Measurements from ENCODE around the gene TNFAIP8. TPM values are rescaled to one million over a fixed set of nuclear protein-coding genes. Genes with fewer than 3 reads are reported as not detected.

TNFAIP8 gene
- total RNA-seq, 2 experiments from 2014 or later = 135 to 141 TPM

DNA sequence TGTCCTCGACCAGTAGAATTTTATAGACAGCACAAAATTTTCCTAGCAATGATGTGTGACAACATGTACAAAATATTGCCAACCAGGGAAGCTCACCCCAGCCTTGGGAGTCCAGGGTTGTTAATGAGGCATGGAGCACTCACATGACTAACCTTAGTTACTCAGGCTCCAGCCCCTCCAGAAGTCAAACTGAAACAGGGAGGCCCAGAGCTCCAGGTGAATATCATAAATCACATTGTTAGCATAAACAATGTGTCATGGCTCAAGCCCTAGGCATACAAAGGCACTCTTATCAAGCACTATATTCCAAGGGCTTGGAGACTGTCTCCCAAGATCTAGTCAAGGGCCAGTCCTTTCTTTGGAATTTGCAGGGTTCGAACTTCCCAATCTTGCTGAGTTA is 44.4 kb downstream of the TNFAIP8 start:
- ATAC-seq = peak; percentile 24
- Mint-ChIP-seq H3K27ac (peak overlapping the region; percentile 88), H3K9me3 (no peaks in the 10 kb centered on the region), H3K4me3 (no peak overlapping the region), H3K4me1 (ENCODE audit: low read depth) (peaks cover 62% of the 10 kb centered on the region), H3K36me3 (ENCODE audit: low read depth) (peaks cover 33% of the 10 kb centered on the region), H3K27me3 (no peaks in the 10 kb centered on the region)
- peak; percentile 35 for DNase-seq
- CTCF ChIA-PET = interaction anchor here (1.2 to 8.7 kb wide), 3 partner anchors 10 to 132 kb away, joined by 3 to 93 read pairs (median 10); no protein-coding TSS in a partner anchor
- POLR2A ChIA-PET = interaction anchor here (0.5 to 4.0 kb wide), 5 partner anchors 9 to 43 kb away, joined by 3 to 16 read pairs (median 3); partner anchors contain the start of gene TNFAIP8
- TF ChIP-seq, protein P1, sequence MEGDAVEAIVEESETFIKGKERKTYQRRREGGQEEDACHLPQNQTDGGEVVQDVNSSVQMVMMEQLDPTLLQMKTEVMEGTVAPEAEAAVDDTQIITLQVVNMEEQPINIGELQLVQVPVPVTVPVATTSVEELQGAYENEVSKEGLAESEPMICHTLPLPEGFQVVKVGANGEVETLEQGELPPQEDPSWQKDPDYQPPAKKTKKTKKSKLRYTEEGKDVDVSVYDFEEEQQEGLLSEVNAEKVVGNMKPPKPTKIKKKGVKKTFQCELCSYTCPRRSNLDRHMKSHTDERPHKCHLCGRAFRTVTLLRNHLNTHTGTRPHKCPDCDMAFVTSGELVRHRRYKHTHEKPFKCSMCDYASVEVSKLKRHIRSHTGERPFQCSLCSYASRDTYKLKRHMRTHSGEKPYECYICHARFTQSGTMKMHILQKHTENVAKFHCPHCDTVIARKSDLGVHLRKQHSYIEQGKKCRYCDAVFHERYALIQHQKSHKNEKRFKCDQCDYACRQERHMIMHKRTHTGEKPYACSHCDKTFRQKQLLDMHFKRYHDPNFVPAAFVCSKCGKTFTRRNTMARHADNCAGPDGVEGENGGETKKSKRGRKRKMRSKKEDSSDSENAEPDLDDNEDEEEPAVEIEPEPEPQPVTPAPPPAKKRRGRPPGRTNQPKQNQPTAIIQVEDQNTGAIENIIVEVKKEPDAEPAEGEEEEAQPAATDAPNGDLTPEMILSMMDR (IDR thresholded peaks at IDR 0.05) = no peak
- intact Hi-C loops (cut with micrococcal nuclease) = no loop called here

DNA sequence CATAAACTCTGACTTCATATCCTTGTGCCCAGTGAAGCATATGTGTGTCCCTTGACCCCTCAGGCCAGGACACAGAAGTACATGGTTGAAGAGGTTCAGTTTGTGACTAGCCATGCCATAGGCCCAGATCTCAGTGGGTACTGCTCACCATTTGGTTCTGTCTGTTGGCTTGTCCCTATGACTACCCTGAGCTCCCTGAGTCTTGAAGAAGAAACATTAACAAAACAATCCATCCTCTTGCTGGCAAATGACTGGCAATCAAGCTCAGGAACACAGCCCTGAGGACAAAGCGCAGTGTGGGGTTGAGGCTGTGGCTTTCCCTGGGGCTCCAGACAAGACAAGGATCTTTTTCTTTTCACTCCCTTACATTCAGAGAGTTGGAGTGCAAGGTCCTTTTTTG is 46.3 kb downstream of the TNFAIP8 start:
- Mint-ChIP-seq H3K4me1 (ENCODE audit: low read depth) (peaks cover 48% of the 10 kb centered on the region), H3K27ac (no peak overlapping the region), H3K4me3 (no peak overlapping the region), H3K27me3 (no peaks in the 10 kb centered on the region), H3K36me3 (ENCODE audit: low read depth) (peaks cover 18% of the 10 kb centered on the region), H3K9me3 (no peaks in the 10 kb centered on the region)
- TF ChIP-seq, protein P1 (IDR thresholded peaks at IDR 0.05) = no peak
- ATAC-seq (no peak), DNase-seq (no peak)
- CTCF ChIA-PET = interaction anchor here (1.0 to 8.7 kb wide), 5 partner anchors 8 to 414 kb away, joined by 3 to 93 read pairs (median 7); partner anchors contain the start of gene DTWD2
- intact Hi-C loops (cut with micrococcal nuclease) = no loop called here
- POLR2A ChIA-PET = interaction anchor here (1.6 kb wide), 3 partner anchors 23 to 87 kb away, joined by 3 to 6 read pairs (median 4); no protein-coding TSS in a partner anchor

DNA sequence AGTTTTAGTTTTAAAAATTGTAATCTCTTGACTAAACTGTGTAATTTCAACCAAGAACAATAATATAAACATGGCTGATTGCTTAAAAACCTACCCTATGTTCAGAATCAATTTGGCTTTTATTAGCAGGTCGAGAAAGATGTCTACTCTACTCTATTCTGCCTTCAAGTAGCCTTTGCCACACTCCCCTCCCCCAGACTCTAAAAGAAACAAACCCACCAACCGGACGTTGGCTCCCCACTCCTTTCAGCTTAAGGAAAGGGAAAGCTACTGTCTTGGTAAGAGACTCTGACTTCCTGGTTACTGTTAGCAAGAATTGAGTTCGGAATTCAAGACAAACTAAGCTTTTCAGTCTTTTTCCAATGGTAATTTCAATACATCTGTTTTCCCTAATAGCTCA is 46.7 kb downstream of the TNFAIP8 start:
- CTCF ChIA-PET = interaction anchor here (1.4 to 8.7 kb wide), 4 partner anchors 8 to 414 kb away, joined by 4 to 93 read pairs (median 8); partner anchors contain the start of gene DTWD2
- POLR2A ChIA-PET = interaction anchor here (0.7 to 1.6 kb wide), 4 partner anchors 22 to 87 kb away, joined by 3 to 6 read pairs (median 4); no protein-coding TSS in a partner anchor

DNA sequence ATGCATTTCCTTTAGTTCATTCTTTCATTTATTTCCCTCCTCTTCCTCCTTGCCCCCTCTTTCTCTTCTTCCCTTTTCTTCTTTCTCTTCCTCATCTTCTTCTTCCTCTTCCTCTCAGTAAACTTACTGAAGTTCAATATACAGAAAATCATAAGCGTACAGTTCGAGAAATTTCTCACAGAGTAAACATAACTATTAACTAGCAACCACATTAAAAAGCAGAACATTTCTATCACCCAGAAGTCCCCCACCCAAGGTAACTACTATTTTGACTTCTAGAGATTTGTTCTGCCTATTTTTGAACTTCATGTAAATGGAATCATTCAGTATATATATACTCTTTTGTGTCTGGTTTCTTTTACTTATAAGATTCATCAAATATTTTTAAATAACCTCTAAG is 48.2 kb downstream of the TNFAIP8 start:
- ATAC-seq (no peak), DNase-seq (no peak)
- TF ChIP-seq, protein P1 (IDR thresholded peaks at IDR 0.05) = no peak
- Mint-ChIP-seq H3K27me3 (no peaks in the 10 kb centered on the region), H3K27ac (no peak overlapping the region), H3K9me3 (no peaks in the 10 kb centered on the region), H3K36me3 (ENCODE audit: low read depth) (peaks cover 7% of the 10 kb centered on the region), H3K4me3 (no peak overlapping the region), H3K4me1 (ENCODE audit: low read depth) (peaks cover 33% of the 10 kb centered on the region)
- ChIA-PET POLR2A (no interaction called here), CTCF (interaction anchor here (1.3 to 8.7 kb wide), 2 partner anchors 6 to 416 kb away, joined by 4 to 93 read pairs; partner anchors contain the start of gene DTWD2)
- intact Hi-C loops (cut with micrococcal nuclease) = no loop called here

More for the DNA sequence above, 46.7 kb downstream of the TNFAIP8 start:
- ATAC-seq (no peak), DNase-seq (no peak)
- Mint-ChIP-seq H3K36me3 (ENCODE audit: low read depth) (peaks cover 14% of the 10 kb centered on the region), H3K9me3 (no peaks in the 10 kb centered on the region), H3K27ac (no peak overlapping the region), H3K4me3 (no peak overlapping the region), H3K4me1 (ENCODE audit: low read depth) (peaks cover 44% of the 10 kb centered on the region), H3K27me3 (no peaks in the 10 kb centered on the region)
- TF ChIP-seq, protein P1 (IDR thresholded peaks at IDR 0.05) = no peak
- intact Hi-C loops (cut with micrococcal nuclease) = no loop called here

- H3K9me3 Mint-ChIP-seq = no peaks in the 10 kb centered on the region
- H3K27me3 Mint-ChIP-seq = no peaks in the 10 kb centered on the region
- intact Hi-C loops (cut with micrococcal nuclease) = no loop called here
- ChIA-PET CTCF (interaction anchor here (0.9 kb wide), 1 partner anchor 417 kb away, joined by 3 read pairs; the partner anchor contains the start of gene DTWD2), POLR2A (interaction anchor here (0.7 to 1.3 kb wide), 3 partner anchors 27 to 49 kb away, joined by 3 read pairs; no protein-coding TSS in a partner anchor)
- no peak overlapping the region for H3K4me3 Mint-ChIP-seq
- peaks cover 2% of the 10 kb centered on the region for H3K36me3 Mint-ChIP-seq (ENCODE audit: low read depth)
- ATAC-seq (no peak), DNase-seq (no peak)
- peaks cover 33% of the 10 kb centered on the region for H3K4me1 Mint-ChIP-seq (ENCODE audit: low read depth)
- H3K27ac Mint-ChIP-seq = no peak overlapping the region
- TF ChIP-seq, protein P1 (IDR thresholded peaks at IDR 0.05) = no peak
Observed at GRCh38 chr5:119405419-119405818, 49.6 kb downstream of the TNFAIP8 start.

Data from activated CD8-positive, alpha-beta T cell treated with anti-CD3 and anti-CD28 coated beads for 36 hours (primary cell).